ENCODE results near the gene TBX3.
A peak's percentile ranks its signal among the peaks of the same experiment; 100 is the strongest.
"Not testable (repeated sequence)": the region's sequence is repeated elsewhere in the genome, so short reads cannot be mapped to it uniquely, and the experiment has no call there.

Gene TBX3

DNA sequence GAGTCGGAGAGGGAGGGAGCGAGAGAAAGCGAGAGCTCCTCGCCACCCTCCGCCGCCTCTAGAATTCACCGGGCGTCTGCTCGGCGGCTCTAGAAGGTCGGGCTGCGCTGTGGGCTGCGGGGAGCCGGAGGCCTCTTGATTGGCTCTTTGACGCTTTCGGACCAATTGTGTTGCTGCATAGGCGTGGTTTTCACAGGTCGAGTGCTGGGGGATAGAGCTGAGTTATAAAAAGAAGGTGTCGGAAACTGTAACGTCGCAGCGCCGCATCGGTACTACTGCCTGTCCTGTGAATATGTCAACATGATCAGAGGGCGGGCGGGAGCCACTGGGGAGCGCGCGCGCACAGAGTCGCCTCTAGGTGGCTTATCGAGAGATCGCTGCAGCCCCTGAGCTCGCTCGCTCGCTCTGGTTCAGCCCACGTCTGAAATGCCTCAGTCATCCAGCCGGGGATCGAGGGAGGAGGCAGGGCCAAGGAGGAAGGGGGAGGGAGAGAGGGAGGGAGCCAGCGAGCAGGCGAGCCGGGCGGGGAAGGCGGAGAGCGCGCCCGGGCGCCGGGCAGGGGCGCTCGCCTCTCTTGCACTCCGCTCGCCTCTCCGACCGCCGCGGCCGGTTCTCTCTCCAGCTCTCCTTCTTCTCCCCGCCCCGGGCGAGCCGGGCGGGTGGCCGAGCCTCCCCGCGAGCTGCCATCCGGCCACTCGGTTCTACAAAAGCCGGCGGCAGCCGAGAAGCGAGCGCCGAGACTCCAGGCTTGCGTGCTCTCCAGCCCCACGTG is at the start of gene TBX3:
Gene TBX3 (minus strand): TSS at position 78 of the 772 bp plus-strand sequence. CDS start 975 bp downstream, outside the sequence.
- in situ Hi-C loops (cut with HindIII; ENCODE audit: low pct_unique_long_range_greater_than_20kb, low sequenced_read_pairs): no loop called here
- peak; percentile 97 to 100 for DNase-seq (ENCODE audit: low read depth in 1 of 2, low spot score in 1 of 2)
- TF ChIP-seq JUND (IDR thresholded peaks at IDR 0.05; ENCODE audit: low read depth): no peak

DNA sequence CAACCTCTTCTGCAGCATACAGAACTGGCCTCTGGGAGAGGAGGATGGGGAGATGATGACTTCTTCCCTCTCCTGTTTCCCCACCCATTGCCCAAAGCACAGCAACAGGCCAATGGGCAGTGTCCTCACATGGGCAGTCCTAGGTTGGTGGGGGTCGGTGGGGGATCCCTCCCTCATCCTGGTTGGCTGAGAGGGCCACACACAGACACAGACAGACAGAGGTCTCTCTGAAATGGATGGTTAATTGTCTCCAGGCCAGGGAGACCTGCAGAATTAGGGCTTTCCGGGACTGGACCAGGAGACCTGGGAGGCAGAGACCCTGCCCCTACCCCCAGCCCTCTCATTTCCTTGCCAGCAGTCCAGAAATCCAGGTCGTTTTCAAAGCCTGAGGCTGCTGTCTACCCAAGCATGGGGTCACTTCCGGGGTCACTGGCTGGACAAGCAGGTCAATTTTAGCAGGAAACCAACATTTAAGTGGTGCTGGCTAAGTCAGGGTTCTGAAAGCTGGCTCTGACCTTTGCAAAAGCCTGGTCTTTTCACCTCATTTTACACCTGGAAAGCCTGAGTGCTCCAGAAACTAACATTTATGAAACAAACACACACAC is 48.6 kb upstream of the TBX3 start:
- no peak for DNase-seq (ENCODE audit: low read depth in 1 of 2, low spot score in 1 of 2)
- TF ChIP-seq JUND (IDR thresholded peaks at IDR 0.05; ENCODE audit: low read depth): no peak
- in situ Hi-C loops (cut with HindIII; ENCODE audit: low pct_unique_long_range_greater_than_20kb, low sequenced_read_pairs): no loop called here

- DNase-seq (ENCODE audit: low read depth in 1 of 2, low spot score in 1 of 2): no peak
Observed at GRCh38 chr12:114729731-114730130, 45.8 kb upstream of the TBX3 start.

DNA sequence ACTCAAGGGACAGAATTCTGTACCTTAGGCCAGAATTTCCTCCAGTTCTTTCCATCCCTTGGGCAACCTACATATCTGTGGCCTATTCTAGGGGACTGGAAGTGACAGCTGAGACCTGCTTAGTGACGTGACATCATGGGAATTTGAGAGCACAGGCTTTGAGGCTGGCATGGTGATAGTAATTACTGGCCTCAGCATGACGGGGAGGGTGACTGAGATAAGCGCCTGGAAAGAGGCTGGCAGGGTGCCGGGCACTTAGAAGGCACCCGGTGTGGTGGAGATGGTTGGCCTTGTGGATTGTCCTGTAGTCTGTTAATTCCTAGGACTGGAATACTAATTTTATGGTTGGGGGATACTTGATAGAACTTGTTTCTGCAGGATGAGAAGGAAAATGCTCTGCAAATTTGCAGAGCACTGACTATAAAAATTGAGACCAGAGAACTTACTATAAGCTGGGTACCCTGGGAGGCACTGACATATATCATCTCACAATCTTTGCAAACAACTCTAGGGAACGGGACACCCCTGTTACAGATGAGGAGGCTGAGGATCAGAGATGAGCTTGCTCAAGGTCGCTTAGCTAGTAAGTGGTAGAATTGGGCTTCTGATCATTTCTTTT is 42.2 kb upstream of the TBX3 start:
- TF ChIP-seq JUND (IDR thresholded peaks at IDR 0.05; ENCODE audit: low read depth): no peak
- in situ Hi-C loops (cut with HindIII; ENCODE audit: low pct_unique_long_range_greater_than_20kb, low sequenced_read_pairs): no loop called here
- DNase-seq (ENCODE audit: low read depth in 1 of 2, low spot score in 1 of 2): no peak

More at GRCh38 chr12:114729731-114730130, 45.8 kb upstream of the TBX3 start:
- no peak for TF ChIP-seq JUND (IDR thresholded peaks at IDR 0.05; ENCODE audit: low read depth)
- in situ Hi-C loops (cut with HindIII; ENCODE audit: low pct_unique_long_range_greater_than_20kb, low sequenced_read_pairs): no loop called here

DNA sequence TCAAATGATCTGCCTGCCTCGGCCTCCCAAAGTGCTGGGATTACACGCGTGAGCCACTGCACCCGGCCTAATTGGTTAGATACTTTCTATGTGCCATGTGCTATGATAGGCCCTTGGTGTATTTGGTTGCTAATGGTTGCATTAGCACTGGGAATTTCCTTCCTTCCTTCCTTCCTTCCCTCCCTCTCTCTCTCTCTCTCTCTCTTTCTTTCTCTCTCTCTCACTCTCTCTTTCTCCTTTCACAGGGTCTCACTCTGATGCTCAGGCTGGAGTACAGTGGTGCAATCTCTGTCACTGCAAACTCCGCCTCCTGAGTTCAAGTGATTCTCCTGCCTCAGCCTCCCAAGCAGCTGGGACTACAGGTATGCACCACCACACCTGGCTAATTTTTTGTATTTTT is 38.2 kb upstream of the TBX3 start:
- in situ Hi-C loops (cut with HindIII; ENCODE audit: low pct_unique_long_range_greater_than_20kb, low sequenced_read_pairs); DNase-seq (ENCODE audit: low read depth in 1 of 2, low spot score in 1 of 2): not testable (repeated sequence)

GRCh38 chr12:114721266-114721665 is 37.3 kb upstream of the TBX3 start:
- no peak for DNase-seq (ENCODE audit: low read depth in 1 of 2, low spot score in 1 of 2)
- TF ChIP-seq JUND (IDR thresholded peaks at IDR 0.05; ENCODE audit: low read depth): no peak
- in situ Hi-C loops (cut with HindIII; ENCODE audit: low pct_unique_long_range_greater_than_20kb, low sequenced_read_pairs): no loop called here

- TF ChIP-seq JUND (IDR thresholded peaks at IDR 0.05; ENCODE audit: low read depth): no peak
- DNase-seq (ENCODE audit: low read depth in 1 of 2, low spot score in 1 of 2): no peak
- in situ Hi-C loops (cut with HindIII; ENCODE audit: low pct_unique_long_range_greater_than_20kb, low sequenced_read_pairs): no loop called here
Observed at GRCh38 chr12:114713466-114714215, 29.7 kb upstream of the TBX3 start.

- in situ Hi-C loops (cut with HindIII; ENCODE audit: low pct_unique_long_range_greater_than_20kb, low sequenced_read_pairs): no loop called here
- no peak for TF ChIP-seq JUND (IDR thresholded peaks at IDR 0.05; ENCODE audit: low read depth)
- peak; percentile 39 to 79 for DNase-seq (ENCODE audit: low read depth in 1 of 2, low spot score in 1 of 2)
Observed at GRCh38 chr12:114711689-114712152, 27.7 kb upstream of the TBX3 start.

- TF ChIP-seq JUND (IDR thresholded peaks at IDR 0.05; ENCODE audit: low read depth): no peak
- in situ Hi-C loops (cut with HindIII; ENCODE audit: low pct_unique_long_range_greater_than_20kb, low sequenced_read_pairs): no loop called here
- DNase-seq (ENCODE audit: low read depth in 1 of 2, low spot score in 1 of 2): no peak
Observed at GRCh38 chr12:114710151-114710550, 26.2 kb upstream of the TBX3 start.

DNA sequence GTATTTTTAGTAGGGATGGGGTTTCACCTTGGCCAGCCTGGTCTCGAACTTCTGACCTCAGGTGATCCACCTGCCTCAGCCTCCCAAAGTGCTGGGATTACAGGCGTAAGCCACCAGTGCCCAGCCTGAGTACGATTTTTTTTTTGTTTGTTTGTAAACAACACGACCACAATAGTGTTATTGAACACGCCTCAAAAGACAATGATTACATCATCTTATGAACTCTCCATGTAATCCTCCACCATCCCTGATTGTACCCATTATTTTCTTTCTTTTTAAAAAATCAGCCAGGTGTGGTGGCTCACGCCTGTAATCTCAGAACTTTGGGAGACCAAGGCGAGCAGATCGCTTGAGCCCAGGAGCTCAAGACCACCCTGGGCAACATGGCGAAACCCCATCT is 25.1 kb upstream of the TBX3 start:
- no peak for DNase-seq (ENCODE audit: low read depth in 1 of 2, low spot score in 1 of 2)
- no peak for TF ChIP-seq JUND (IDR thresholded peaks at IDR 0.05; ENCODE audit: low read depth)
- in situ Hi-C loops (cut with HindIII; ENCODE audit: low pct_unique_long_range_greater_than_20kb, low sequenced_read_pairs): no loop called here

GRCh38 chr12:114708598-114708997 is 24.6 kb upstream of the TBX3 start:
- DNase-seq (ENCODE audit: low read depth in 1 of 2, low spot score in 1 of 2); in situ Hi-C loops (cut with HindIII; ENCODE audit: low pct_unique_long_range_greater_than_20kb, low sequenced_read_pairs): not testable (repeated sequence)

DNA sequence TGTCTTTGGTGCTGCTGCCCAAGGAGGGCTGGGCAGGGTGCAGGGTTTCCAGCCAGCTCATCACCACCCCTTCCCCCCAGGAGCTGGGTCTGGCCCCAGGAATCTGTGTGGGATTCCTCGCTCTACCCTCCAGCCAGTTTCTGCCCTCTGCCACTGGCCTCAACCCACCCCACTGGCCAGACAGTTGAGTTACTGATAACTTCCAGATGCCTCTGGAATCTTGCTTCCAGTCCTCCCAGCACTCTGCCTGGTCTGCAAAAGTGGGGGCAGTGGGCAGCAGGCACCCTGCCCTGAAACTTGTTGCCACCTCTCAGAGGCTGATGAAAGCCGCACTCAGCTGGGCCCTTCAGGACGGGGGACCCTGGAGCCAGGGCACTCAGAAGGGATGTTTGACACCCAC is 20.1 kb upstream of the TBX3 start:
- no peak for TF ChIP-seq JUND (IDR thresholded peaks at IDR 0.05; ENCODE audit: low read depth)
- in situ Hi-C loops (cut with HindIII; ENCODE audit: low pct_unique_long_range_greater_than_20kb, low sequenced_read_pairs): no loop called here
- no peak for DNase-seq (ENCODE audit: low read depth in 1 of 2, low spot score in 1 of 2)
